Mesenchymal stem cell (in vitro differentiated cells and primary cell): Measurements from ENCODE around the gene PLA2G5.
"Not testable (repeated sequence)": the region's sequence is repeated elsewhere in the genome, so short reads cannot be mapped to it uniquely, and the experiment has no call there.

Experiments
- DNase-seq: peaks from one replicate; pipeline ENCODE4 v3.0.0-alpha.2; 2013
- H2AFZ ChIP-seq: one replicate; pipeline ENCODE4 v1.6.1; 2013; ENCODE audit warnings: low read depth, mild to moderate bottlenecking, control low read depth, inconsistent platforms, low read length, moderate library complexity
- H2AK5ac ChIP-seq: 2 replicates; pipeline ENCODE4 v1.6.1; 2013; ENCODE audit warnings: low read length, moderate library complexity, mild to moderate bottlenecking, inconsistent platforms; ENCODE audit not compliant: severe bottlenecking
- H2BK120ac ChIP-seq: one replicate; pipeline ENCODE4 v1.6.1; 2013; ENCODE audit warnings: low read depth, mild to moderate bottlenecking, inconsistent platforms, low read length, moderate library complexity
- H2BK12ac ChIP-seq, 2 experiments: one replicate each; pipeline ENCODE4 v1.6.1; 2013; ENCODE audit warnings: inconsistent platforms in 2 of 2, low read length in 2 of 2, mild to moderate bottlenecking in 2 of 2, moderate library complexity in 2 of 2, control low read depth in 1 of 2
- H2BK15ac ChIP-seq: one replicate; pipeline ENCODE4 v1.6.1; 2013; ENCODE audit warnings: mild to moderate bottlenecking, low read depth, inconsistent platforms; ENCODE audit not compliant: poor library complexity, severe bottlenecking
- H2BK5ac ChIP-seq: 2 replicates; pipeline ENCODE4 v1.6.1; 2013; ENCODE audit warnings: low read depth, mild to moderate bottlenecking, low read length, control low read depth, inconsistent platforms; ENCODE audit not compliant: poor library complexity, severe bottlenecking
- H3K14ac ChIP-seq, 2 experiments: one replicate each; pipeline ENCODE4 v1.6.1; 2013; ENCODE audit warnings: inconsistent platforms in 2 of 2, low read length in 2 of 2, control low read depth in 1 of 2, mild to moderate bottlenecking in 1 of 2, moderate library complexity in 1 of 2
- H3K18ac ChIP-seq, 2 experiments: one replicate each; pipeline ENCODE4 v1.6.1; 2013; ENCODE audit warnings: inconsistent platforms in 2 of 2, low read length in 2 of 2, control low read depth in 1 of 2, low read depth in 1 of 2, mild to moderate bottlenecking in 1 of 2
- H3K23ac ChIP-seq, 2 experiments: one replicate each; pipeline ENCODE4 v1.6.1; 2013; ENCODE audit warnings: inconsistent platforms in 2 of 2, low read length in 2 of 2, mild to moderate bottlenecking in 2 of 2, moderate library complexity in 2 of 2, control low read depth in 1 of 2
- H3K27ac ChIP-seq: 2 replicates; pipeline ENCODE4 v1.5.1; 2013; ENCODE audit warnings: mild to moderate bottlenecking, moderate library complexity, low read length, control low read depth, inconsistent platforms; ENCODE audit not compliant: poor library complexity, severe bottlenecking
- H3K27me3 ChIP-seq, 2 experiments: 2 replicates each; pipeline versions ENCODE4 v1.6.1 to v1.7.0; 2013; ENCODE audit warnings: low read length in 2 of 2, mild to moderate bottlenecking in 2 of 2, moderate library complexity in 2 of 2, control low read depth in 1 of 2, inconsistent platforms in 1 of 2; ENCODE audit not compliant: control insufficient read depth in 1 of 2, insufficient read depth in 1 of 2
- H3K36me3 ChIP-seq, 2 experiments: 2 replicates each; pipeline versions ENCODE4 v1.6.1 to v1.7.0; 2013; ENCODE audit warnings: low read length in 2 of 2, control low read depth in 1 of 2, inconsistent platforms in 1 of 2, low read depth in 1 of 2, mild to moderate bottlenecking in 1 of 2; ENCODE audit not compliant: insufficient read depth in 2 of 2, control insufficient read depth in 1 of 2
- H3K4ac ChIP-seq, 2 experiments: one replicate each; pipeline ENCODE4 v1.6.1; 2013; ENCODE audit warnings: inconsistent platforms in 2 of 2, low read length in 2 of 2, mild to moderate bottlenecking in 2 of 2, moderate library complexity in 2 of 2, control low read depth in 1 of 2, low read depth in 1 of 2
- H3K4me1 ChIP-seq: 2 replicates; pipeline ENCODE4 v1.6.1; 2013; ENCODE audit warnings: low read depth, low read length, control low read depth; ENCODE audit not compliant: control insufficient read depth, insufficient read depth
- H3K4me2 ChIP-seq: 2 replicates; pipeline ENCODE4 v1.6.1; 2013; ENCODE audit warnings: low read length, mild to moderate bottlenecking, inconsistent platforms; ENCODE audit not compliant: poor library complexity, severe bottlenecking
- H3K4me3 ChIP-seq, 2 experiments: 2 replicates each; pipeline versions ENCODE4 v1.5.1 to v1.7.0; 2013; ENCODE audit warnings: low read length in 2 of 2, mild to moderate bottlenecking in 2 of 2, control low read depth in 1 of 2, low read depth in 1 of 2; ENCODE audit not compliant: insufficient read depth in 1 of 2
- H3K79me1 ChIP-seq: replicated peaks from 2 replicates; pipeline ENCODE4 v1.6.1; 2013; ENCODE audit warnings: mild to moderate bottlenecking, control low read depth, low read length, inconsistent platforms; ENCODE audit not compliant: poor library complexity, severe bottlenecking
- H3K9ac ChIP-seq: 2 replicates; pipeline ENCODE4 v1.7.0; 2013; ENCODE audit warnings: mild to moderate bottlenecking, low read length, moderate library complexity
- H3K9me3 ChIP-seq: 2 replicates; pipeline ENCODE4 v1.7.0; 2013; ENCODE audit warnings: mild to moderate bottlenecking, low read length; ENCODE audit not compliant: control insufficient read depth
- H4K8ac ChIP-seq: one replicate; pipeline ENCODE4 v1.6.1; 2013; ENCODE audit warnings: inconsistent platforms, mild to moderate bottlenecking, low read length, moderate library complexity
- H4K91ac ChIP-seq: one replicate; pipeline ENCODE4 v1.6.1; 2013; ENCODE audit warnings: mild to moderate bottlenecking, low read length, inconsistent platforms
- WGBS: methylation state at CpG from one replicate; pipeline ENCODE4 v1.1.7; 2013; ENCODE audit warnings: mixed read lengths; 5-methylcytosine and 5-hydroxymethylcytosine counted together

PLA2G5 gene

DNA sequence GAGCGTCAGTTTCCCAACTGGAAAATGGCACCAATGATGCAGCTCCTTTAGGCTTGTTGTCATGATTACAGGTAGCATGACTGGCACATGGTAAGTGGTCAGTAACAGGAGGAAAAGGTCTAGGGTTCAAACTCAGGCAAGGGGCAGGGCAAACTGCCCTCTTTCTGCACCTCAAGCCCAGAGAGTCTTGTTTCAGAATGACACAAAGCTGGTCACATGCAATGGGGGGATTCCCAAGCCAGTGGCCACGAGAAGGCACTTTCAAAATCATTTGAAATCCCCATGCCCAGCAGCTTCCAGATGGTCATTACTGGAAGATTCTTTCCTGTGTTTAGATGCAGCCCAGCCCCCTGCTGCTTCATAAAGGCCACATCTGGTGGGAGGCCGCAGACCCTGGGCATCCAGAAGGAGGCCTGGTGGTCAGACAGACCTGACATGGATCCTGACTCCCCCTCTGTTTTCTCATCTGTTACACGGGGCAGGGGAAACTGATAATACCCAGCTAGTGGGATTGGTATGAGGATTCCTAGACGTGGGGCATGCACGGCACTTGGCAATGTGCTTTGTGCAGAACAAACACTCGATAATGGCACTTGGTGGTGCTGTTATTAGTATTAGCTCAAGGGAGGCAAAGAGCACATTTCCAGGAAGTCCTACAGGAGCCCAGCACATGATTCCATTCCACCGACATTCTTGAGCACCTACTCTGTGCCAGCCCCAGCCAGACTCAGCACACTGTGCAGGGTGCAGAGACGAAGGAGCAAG lies 56.2 kb downstream of the PLA2G5 start:
- DNase-seq: no peak
- 85% methylated on average over 8 of the region's 9 CpGs for WGBS
- Histone ChIP-seq H2AK5ac (no peak overlapping the region), H3K9me3 (no peaks in the 10 kb centered on the region), H3K23ac (no peak overlapping the region), H3K4me2 (no peak overlapping the region), H3K4me1 (no peaks in the 10 kb centered on the region), H3K36me3 (no peaks in the 10 kb centered on the region), H2BK15ac (no peak overlapping the region), H2BK5ac (no peak overlapping the region), H2BK120ac (no peak overlapping the region), H3K79me1 (no peaks in the 10 kb centered on the region), H2BK12ac (no peak overlapping the region), H3K27ac (no peak overlapping the region), H2AFZ (no peak overlapping the region), H4K8ac (no peak overlapping the region), H3K9ac (no peak overlapping the region), H4K91ac (no peak overlapping the region), H3K4ac (no peak overlapping the region), H3K14ac (no peak overlapping the region), H3K4me3 (no peak overlapping the region), H3K18ac (no peak overlapping the region), H3K27me3 (peaks cover 3 to 4% of the 10 kb centered on the region in 2 experiments)

DNA sequence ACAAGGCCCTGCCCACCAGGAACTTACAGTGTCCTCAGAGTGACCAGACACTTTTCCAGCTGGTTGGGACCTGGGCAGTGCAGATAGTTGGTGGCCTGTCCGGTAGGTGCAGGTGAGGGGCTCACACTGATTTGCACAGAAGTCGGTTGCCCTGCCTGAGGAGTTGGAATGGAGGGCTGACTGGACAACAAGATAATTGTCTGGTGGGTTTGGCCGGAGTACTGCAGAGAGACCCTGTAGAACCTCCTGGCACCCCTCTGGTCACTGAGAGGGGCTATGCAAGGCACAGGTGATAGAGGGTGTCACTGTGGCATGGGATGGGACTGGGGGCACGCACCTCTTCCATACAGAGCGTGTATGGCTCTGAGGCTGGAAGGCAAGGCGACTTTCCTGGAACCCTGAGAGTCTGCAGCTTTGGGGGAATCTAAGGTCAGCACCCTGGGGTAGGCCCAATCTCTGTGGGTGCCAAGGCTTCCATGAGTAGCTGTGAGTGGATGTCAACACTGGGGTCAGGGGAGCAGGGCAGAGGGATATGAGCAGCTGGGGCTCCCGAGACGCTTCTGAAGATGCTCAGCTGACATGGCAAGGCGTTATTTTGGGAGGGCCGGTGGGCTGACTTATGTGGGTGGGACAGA lies 56.9 kb downstream of the PLA2G5 start:
- Histone ChIP-seq H2AK5ac (no peak overlapping the region), H3K9me3 (no peaks in the 10 kb centered on the region), H3K27ac (no peak overlapping the region), H3K4me1 (no peaks in the 10 kb centered on the region), H3K79me1 (no peaks in the 10 kb centered on the region), H3K36me3 (no peaks in the 10 kb centered on the region), H4K91ac (no peak overlapping the region), H2AFZ (no peak overlapping the region), H3K4ac (no peak overlapping the region), H3K4me3 (no peak overlapping the region), H2BK12ac (no peak overlapping the region), H3K27me3 (no peaks in the 10 kb centered on the region), H3K9ac (no peak overlapping the region), H2BK5ac (no peak overlapping the region), H3K4me2 (no peak overlapping the region), H2BK120ac (no peak overlapping the region), H3K23ac (no peak overlapping the region), H3K18ac (no peak overlapping the region), H4K8ac (no peak overlapping the region), H3K14ac (no peak overlapping the region), H2BK15ac (no peak overlapping the region)
- no peak for DNase-seq
- 87% methylated on average over 10 of the region's 10 CpGs for WGBS

- not testable (repeated sequence) for H3K4me1 ChIP-seq, H2BK12ac ChIP-seq, H2AK5ac ChIP-seq, H3K27me3 ChIP-seq, H2AFZ ChIP-seq, H2BK5ac ChIP-seq, H3K4me3 ChIP-seq, DNase-seq, H3K9ac ChIP-seq, H3K9me3 ChIP-seq, H2BK15ac ChIP-seq, H2BK120ac ChIP-seq, H3K4ac ChIP-seq, H3K27ac ChIP-seq, H3K4me2 ChIP-seq, H3K18ac ChIP-seq, H3K36me3 ChIP-seq, H4K8ac ChIP-seq, H3K23ac ChIP-seq, H3K79me1 ChIP-seq, H3K14ac ChIP-seq, H4K91ac ChIP-seq
- WGBS: 83% methylated on average over 1 of the region's 3 CpGs
These were observed 60.5 kb downstream of the PLA2G5 start for GRCh38 chr1:20130518-20130917.

DNA sequence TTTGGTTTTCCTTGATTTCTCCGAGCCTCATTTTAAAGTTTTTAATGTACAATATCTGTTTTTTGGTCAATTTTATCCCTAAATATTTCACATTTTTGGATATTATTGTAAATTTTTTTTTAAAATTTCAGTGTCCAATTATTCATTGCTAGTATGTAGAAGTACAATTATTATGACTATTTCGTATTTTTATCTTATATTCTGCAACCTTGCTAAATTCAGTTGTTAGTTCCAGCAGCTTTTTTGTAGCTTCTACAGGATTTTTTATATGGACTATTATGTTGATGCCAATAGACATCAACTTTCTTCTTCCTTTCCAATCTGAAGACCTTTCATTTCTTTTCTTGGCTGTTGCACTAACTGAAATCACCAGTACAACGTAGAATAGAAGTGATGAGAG lies 65.0 kb downstream of the PLA2G5 start:
- Histone ChIP-seq H2BK15ac (no peak overlapping the region), H3K18ac (no peak overlapping the region), H2AFZ (no peak overlapping the region), H2BK12ac (no peak overlapping the region), H3K4me1 (no peaks in the 10 kb centered on the region), H2BK120ac (no peak overlapping the region), H3K79me1 (no peaks in the 10 kb centered on the region), H3K27ac (no peak overlapping the region), H3K23ac (no peak overlapping the region), H3K4me2 (no peak overlapping the region), H3K14ac (no peak overlapping the region), H3K27me3 (no peaks in the 10 kb centered on the region), H3K9me3 (no peaks in the 10 kb centered on the region), H2BK5ac (no peak overlapping the region), H4K8ac (no peak overlapping the region), H4K91ac (no peak overlapping the region), H3K4ac (no peak overlapping the region), H3K36me3 (no peaks in the 10 kb centered on the region), H3K9ac (no peak overlapping the region), H3K4me3 (no peak overlapping the region), H2AK5ac (no peak overlapping the region)
- DNase-seq: no peak
- WGBS: no CpG with 5 or more reads among the region's 3 CpGs
